GM19023 (cell line): ENCODE data around the gene DMBX1.

Experiments used
- ATAC-seq: cut with Tn5 transposase; IDR thresholded peaks from one replicate; pipeline ENCODE4 v1.9.1; 2021; ENCODE audit warnings: mild to moderate bottlenecking, moderate library complexity; ENCODE audit not compliant: unreplicated experiment

The DMBX1 gene

GRCh38 chr1:46497020-46497419, 7.4 kb downstream of the DMBX1 start:
- ATAC-seq, result no peak

GRCh38 chr1:46497665-46498064, 8.0 kb downstream of the DMBX1 start:
- no peak for ATAC-seq

GRCh38 chr1:46501528-46501927, 11.9 kb downstream of the DMBX1 start:
- ATAC-seq, result no peak

GRCh38 chr1:46503421-46503820, 13.8 kb downstream of the DMBX1 start:
- no peak for ATAC-seq

- no peak for ATAC-seq
These were observed 17.0 kb downstream of the DMBX1 start for GRCh38 chr1:46506470-46507219.

- no peak for ATAC-seq
These were observed 19.1 kb downstream of the DMBX1 start for GRCh38 chr1:46508757-46509156.

GRCh38 chr1:46510341-46510997, 20.8 kb downstream of the DMBX1 start:
- no peak for ATAC-seq

GRCh38 chr1:46510998-46511365, 21.3 kb downstream of the DMBX1 start:
- no peak for ATAC-seq

- no peak for ATAC-seq
These were observed 22.6 kb downstream of the DMBX1 start for GRCh38 chr1:46512135-46512791.

GRCh38 chr1:46512792-46513190, 23.2 kb downstream of the DMBX1 start:
- no peak for ATAC-seq

GRCh38 chr1:46513536-46513935, 23.9 kb downstream of the DMBX1 start:
- ATAC-seq, result no peak

- ATAC-seq, result no peak
These were observed 25.9 kb downstream of the DMBX1 start for GRCh38 chr1:46515576-46515975.

GRCh38 chr1:46516200-46516950, 26.7 kb downstream of the DMBX1 start:
- no peak for ATAC-seq

GRCh38 chr1:46517010-46517600, 27.5 kb downstream of the DMBX1 start:
- ATAC-seq, result no peak

- no peak for ATAC-seq
These were observed 28.4 kb downstream of the DMBX1 start for GRCh38 chr1:46517932-46518498.

- ATAC-seq, result no peak
These were observed 29.6 kb downstream of the DMBX1 start for GRCh38 chr1:46519209-46519608.

- no peak for ATAC-seq
These were observed 30.7 kb downstream of the DMBX1 start for GRCh38 chr1:46520063-46520911.

- no peak for ATAC-seq
These were observed 31.8 kb downstream of the DMBX1 start for GRCh38 chr1:46521414-46521813.

- no peak for ATAC-seq
These were observed 32.7 kb downstream of the DMBX1 start for GRCh38 chr1:46522184-46522968.
